OCI-LY1 (cell line): ENCODE measurements around the gene LMX1A.

Source experiments
- EZH2 ChIP-seq: fragments of 200-600 bp; sonication (generic), shearing (Covaris generic); IDR thresholded peaks from 2 replicates; pipeline ENCODE4 v1.8.0; 2017; ENCODE audit warnings: borderline replicate concordance, mixed run types, mild to moderate bottlenecking, antibody characterized with exemption, low read length, moderate library complexity, mixed read lengths
- TF ChIP-seq, protein P1 (sequence below): fragments of 200-600 bp; sonication (generic), shearing (Covaris generic); IDR thresholded peaks from 2 replicates; pipeline ENCODE4 v1.5.1; 2017; ENCODE audit warnings: mild to moderate bottlenecking, antibody characterized with exemption, low read length, moderate library complexity, mixed read lengths

DNA sequence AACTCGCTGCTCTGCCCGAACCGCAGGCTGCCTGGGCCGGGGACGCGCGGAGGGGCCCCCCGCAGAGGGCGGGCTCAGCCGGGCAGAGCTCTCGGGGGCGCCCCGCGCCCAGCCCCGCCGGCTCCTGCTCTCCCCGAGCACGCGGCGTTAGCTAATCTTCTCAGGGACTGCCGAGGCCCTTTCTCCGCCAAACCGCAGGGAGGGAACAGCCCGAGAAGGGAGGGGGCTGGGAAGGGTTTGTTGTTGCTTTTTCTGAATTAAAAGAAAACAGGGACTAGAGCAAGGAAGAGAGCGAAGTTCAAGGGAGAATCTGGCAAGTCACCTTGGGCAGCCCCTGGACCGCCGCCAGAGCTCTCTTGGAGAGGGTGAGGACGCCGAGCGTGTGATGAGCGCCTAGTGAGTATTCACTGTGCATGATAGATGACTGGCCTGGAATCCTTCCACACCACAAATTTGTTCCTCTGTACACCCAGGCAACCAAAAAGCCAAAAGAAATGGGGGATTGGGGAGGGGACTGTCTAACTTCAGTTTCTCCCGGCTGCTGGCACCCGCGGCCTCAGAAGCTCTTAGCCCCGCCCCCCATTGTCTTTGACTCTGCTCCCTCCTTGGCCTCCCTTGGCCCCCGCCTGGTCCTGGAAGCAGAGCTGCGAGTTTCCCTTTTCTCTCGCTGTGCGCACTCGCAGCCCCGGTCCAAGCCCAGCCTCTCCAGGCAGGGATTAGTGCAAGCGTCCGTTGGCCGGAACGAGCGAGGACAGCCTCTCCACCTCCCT, 19.7 kb upstream of the LMX1A start:
- TF ChIP-seq, protein P1, sequence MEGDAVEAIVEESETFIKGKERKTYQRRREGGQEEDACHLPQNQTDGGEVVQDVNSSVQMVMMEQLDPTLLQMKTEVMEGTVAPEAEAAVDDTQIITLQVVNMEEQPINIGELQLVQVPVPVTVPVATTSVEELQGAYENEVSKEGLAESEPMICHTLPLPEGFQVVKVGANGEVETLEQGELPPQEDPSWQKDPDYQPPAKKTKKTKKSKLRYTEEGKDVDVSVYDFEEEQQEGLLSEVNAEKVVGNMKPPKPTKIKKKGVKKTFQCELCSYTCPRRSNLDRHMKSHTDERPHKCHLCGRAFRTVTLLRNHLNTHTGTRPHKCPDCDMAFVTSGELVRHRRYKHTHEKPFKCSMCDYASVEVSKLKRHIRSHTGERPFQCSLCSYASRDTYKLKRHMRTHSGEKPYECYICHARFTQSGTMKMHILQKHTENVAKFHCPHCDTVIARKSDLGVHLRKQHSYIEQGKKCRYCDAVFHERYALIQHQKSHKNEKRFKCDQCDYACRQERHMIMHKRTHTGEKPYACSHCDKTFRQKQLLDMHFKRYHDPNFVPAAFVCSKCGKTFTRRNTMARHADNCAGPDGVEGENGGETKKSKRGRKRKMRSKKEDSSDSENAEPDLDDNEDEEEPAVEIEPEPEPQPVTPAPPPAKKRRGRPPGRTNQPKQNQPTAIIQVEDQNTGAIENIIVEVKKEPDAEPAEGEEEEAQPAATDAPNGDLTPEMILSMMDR, result no peak
- no peak for TF ChIP-seq EZH2
